ENCODE results near the gene PLPPR1. TPM values are rescaled to one million over a fixed set of nuclear protein-coding genes. Genes with fewer than 3 reads are reported as not detected.

The PLPPR1 gene
- total RNA-seq, 1 experiment from 2014 or later, result not detected

DNA sequence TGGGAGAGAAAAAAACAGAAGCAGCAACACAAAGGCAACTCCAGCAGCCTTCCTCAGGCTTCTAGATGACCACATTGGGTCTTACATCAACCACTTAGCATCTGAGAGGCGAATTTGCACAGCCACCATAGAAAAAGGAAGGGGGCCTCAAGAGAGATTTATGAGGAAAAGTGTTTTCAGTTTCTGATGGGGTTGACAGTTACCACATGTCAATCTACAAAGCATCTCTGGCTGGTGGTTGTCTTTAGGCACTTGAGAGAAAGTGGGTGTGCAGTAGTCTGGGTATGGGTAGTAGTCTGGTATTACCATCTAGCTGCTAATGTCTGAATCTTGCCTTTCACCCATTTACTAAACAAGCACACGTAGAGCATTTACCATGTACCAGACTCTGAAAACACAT lies 218.8 kb downstream of the PLPPR1 start:
- Histone ChIP-seq H4K20me1 (ENCODE audit: insufficient read depth) (no peaks in the 10 kb centered on the region), H3K4me2 (ENCODE audit: low read length) (no peak overlapping the region), H3K9ac (ENCODE audit: low read length) (no peak overlapping the region), H3K27me3 (ENCODE audit: insufficient read depth, low read length) (0 out of 2 replicates have a peak, but pooled peaks cover 13% of the 10 kb centered on the region), H3K27ac (ENCODE audit: low read depth, low read length) (no peak overlapping the region), H3K4me3 (replicated peaks in 1 of 2; ENCODE audit: low read depth in 1 of 2, low read length in 2 of 2) (no peak overlapping the region), H3K9me3 (ENCODE audit: control insufficient read depth in 1 of 2, insufficient read depth in 1 of 2, low read depth in 1 of 2, low read length in 2 of 2) (no peaks in the 10 kb centered on the region), H3K4me1 (ENCODE audit: control insufficient read depth in 1 of 2, insufficient read depth in 2 of 2, low read length in 2 of 2) (no peaks in the 10 kb centered on the region), H3K9me2 (ENCODE audit: insufficient read depth) (no peaks in the 10 kb centered on the region), H3K79me2 (ENCODE audit: insufficient read depth, low read length) (no peaks in the 10 kb centered on the region), H2AFZ (ENCODE audit: low read depth, low read length, poor library complexity, severe bottlenecking) (no peak overlapping the region), H3K36me3 (ENCODE audit: control insufficient read depth in 1 of 2, insufficient read depth in 2 of 2, low read length in 2 of 2) (no peaks in the 10 kb centered on the region)
- ChIA-PET POLR2A (no interaction called here), RAD21 (ENCODE audit: low non-redundant PET in 1 of 2, low total read pairs in 2 of 2, uncharacterized antibody in 2 of 2, unreplicated experiment in 2 of 2) (no interaction called here), CTCF (interaction anchor here (1.7 kb wide), 1 partner anchor 12 kb away, joined by 5 read pairs; no protein-coding TSS in a partner anchor)
- intact Hi-C loops (cut with micrococcal nuclease), result no loop called here
- DNase-seq (ENCODE audit: low read depth, low spot score) (no peak), ATAC-seq (no peak)
- BruUV-seq (replicated peaks), result no TSS peak
- TF ChIP-seq POLR2AphosphoS5 (IDR thresholded peaks at IDR 0.05; ENCODE audit: low read depth, low read length), result no peak
- TF ChIP-seq, protein P1, sequence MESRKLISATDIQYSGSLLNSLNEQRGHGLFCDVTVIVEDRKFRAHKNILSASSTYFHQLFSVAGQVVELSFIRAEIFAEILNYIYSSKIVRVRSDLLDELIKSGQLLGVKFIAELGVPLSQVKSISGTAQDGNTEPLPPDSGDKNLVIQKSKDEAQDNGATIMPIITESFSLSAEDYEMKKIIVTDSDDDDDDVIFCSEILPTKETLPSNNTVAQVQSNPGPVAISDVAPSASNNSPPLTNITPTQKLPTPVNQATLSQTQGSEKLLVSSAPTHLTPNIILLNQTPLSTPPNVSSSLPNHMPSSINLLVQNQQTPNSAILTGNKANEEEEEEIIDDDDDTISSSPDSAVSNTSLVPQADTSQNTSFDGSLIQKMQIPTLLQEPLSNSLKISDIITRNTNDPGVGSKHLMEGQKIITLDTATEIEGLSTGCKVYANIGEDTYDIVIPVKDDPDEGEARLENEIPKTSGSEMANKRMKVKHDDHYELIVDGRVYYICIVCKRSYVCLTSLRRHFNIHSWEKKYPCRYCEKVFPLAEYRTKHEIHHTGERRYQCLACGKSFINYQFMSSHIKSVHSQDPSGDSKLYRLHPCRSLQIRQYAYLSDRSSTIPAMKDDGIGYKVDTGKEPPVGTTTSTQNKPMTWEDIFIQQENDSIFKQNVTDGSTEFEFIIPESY (IDR thresholded peaks at IDR 0.05; ENCODE audit: extremely low read depth, insufficient replicate concordance, low read length), result no peak

DNA sequence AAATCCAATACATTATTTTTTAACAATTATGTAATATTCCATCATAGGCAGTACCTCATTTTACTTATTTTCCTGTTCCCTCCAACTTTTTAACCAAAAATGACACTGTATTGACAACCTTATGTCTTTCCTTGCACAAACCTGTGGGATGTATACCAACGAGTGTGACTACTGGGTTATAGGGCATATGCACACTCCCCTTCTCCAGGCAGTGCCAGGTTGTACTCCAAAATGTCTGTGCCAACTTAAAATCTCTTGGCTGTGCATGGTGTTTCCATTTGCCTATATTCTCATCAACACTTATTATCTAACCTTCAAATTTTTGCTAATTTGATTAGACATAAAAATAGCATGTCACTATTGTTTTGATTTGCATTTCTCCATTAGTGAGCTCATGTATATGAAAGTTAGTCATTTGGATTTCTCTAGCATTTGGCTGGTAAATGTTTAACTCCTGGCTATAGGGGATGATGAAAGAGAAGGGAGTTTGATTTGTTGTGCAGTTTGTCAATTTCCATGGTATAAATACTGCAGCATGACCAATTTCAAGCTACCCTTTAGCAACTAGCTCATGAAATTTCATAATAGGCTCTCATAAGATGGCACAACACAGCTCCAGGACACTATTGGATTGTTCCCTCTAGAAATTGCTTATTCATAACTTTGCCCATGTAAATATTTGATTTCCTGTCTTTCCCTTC lies 226.4 kb downstream of the PLPPR1 start:
- Histone ChIP-seq H2AFZ (ENCODE audit: low read depth, low read length, poor library complexity, severe bottlenecking) (no peak overlapping the region), H4K20me1 (ENCODE audit: insufficient read depth) (no peaks in the 10 kb centered on the region), H3K9me2 (ENCODE audit: insufficient read depth) (no peaks in the 10 kb centered on the region), H3K36me3 (ENCODE audit: control insufficient read depth in 1 of 2, insufficient read depth in 2 of 2, low read length in 2 of 2) (no peaks in the 10 kb centered on the region), H3K27me3 (ENCODE audit: insufficient read depth, low read length) (peaks cover 30% of the 10 kb centered on the region), H3K9me3 (ENCODE audit: control insufficient read depth in 1 of 2, insufficient read depth in 1 of 2, low read depth in 1 of 2, low read length in 2 of 2) (no peaks in the 10 kb centered on the region), H3K79me2 (ENCODE audit: insufficient read depth, low read length) (no peaks in the 10 kb centered on the region), H3K4me2 (ENCODE audit: low read length) (no peak overlapping the region), H3K4me1 (ENCODE audit: control insufficient read depth in 1 of 2, insufficient read depth in 2 of 2, low read length in 2 of 2) (no peaks in the 10 kb centered on the region), H3K9ac (ENCODE audit: low read length) (no peak overlapping the region), H3K27ac (ENCODE audit: low read depth, low read length) (no peak overlapping the region), H3K4me3 (replicated peaks in 1 of 2; ENCODE audit: low read depth in 1 of 2, low read length in 2 of 2) (no peak overlapping the region)
- TF ChIP-seq SIN3A (IDR thresholded peaks at IDR 0.05; ENCODE audit: low read depth) (no peak), ZNF274 (IDR thresholded peaks at IDR 0.05; ENCODE audit: low read depth, low read length) (no peak), SP1 (IDR thresholded peaks at IDR 0.05; ENCODE audit: low read depth) (no peak), JUND (IDR thresholded peaks at IDR 0.05) (no peak), EGR1 (IDR thresholded peaks at IDR 0.05; ENCODE audit: low read depth) (no peak), CEBPB (IDR thresholded peaks at IDR 0.05; ENCODE audit: low read depth) (no peak), POLR2A (IDR thresholded peaks at IDR 0.05; ENCODE audit: borderline replicate concordance, extremely low read depth, insufficient read depth, insufficient read length) (no peak)
- TF ChIP-seq, protein P1 (IDR thresholded peaks at IDR 0.05; ENCODE audit: extremely low read depth, insufficient replicate concordance, low read length), result no peak
- TF ChIP-seq, protein P2, sequence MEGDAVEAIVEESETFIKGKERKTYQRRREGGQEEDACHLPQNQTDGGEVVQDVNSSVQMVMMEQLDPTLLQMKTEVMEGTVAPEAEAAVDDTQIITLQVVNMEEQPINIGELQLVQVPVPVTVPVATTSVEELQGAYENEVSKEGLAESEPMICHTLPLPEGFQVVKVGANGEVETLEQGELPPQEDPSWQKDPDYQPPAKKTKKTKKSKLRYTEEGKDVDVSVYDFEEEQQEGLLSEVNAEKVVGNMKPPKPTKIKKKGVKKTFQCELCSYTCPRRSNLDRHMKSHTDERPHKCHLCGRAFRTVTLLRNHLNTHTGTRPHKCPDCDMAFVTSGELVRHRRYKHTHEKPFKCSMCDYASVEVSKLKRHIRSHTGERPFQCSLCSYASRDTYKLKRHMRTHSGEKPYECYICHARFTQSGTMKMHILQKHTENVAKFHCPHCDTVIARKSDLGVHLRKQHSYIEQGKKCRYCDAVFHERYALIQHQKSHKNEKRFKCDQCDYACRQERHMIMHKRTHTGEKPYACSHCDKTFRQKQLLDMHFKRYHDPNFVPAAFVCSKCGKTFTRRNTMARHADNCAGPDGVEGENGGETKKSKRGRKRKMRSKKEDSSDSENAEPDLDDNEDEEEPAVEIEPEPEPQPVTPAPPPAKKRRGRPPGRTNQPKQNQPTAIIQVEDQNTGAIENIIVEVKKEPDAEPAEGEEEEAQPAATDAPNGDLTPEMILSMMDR (IDR thresholded peaks at IDR 0.05 in 2 of 3, conservative IDR thresholded peaks at IDR 0.05 in 1 of 3; ENCODE audit: borderline replicate concordance in 1 of 3, insufficient read depth in 1 of 3, low read depth in 2 of 3, low read length in 2 of 3), result no peak
- ChIA-PET POLR2A (no interaction called here), CTCF (no interaction called here), RAD21 (ENCODE audit: low non-redundant PET in 1 of 2, low total read pairs in 2 of 2, uncharacterized antibody in 2 of 2, unreplicated experiment in 2 of 2) (no interaction called here)
- intact Hi-C loops (cut with micrococcal nuclease), result no loop called here
- ATAC-seq (no peak), DNase-seq (ENCODE audit: low read depth, low spot score) (no peak)
- BruUV-seq (replicated peaks), result no TSS peak
